Right cardiac atrium (tissue), 5 donors: ENCODE measurements around the gene KCNC3. TPM values are rescaled to one million over a fixed set of nuclear protein-coding genes. Genes with fewer than 3 reads are reported as not detected.
"Not testable (repeated sequence)": the region's sequence is repeated elsewhere in the genome, so short reads cannot be mapped to it uniquely, and the experiment has no call there.

ENCODE experiments used
- ATAC-seq, 2 donors: fragments of 200-7000 bp; cut with Tn5 transposase; one replicate each; pipeline versions ENCODE4 v1.8.0 to v1.9.1; 2020; ENCODE audit warnings: moderate library complexity in 2 of 2, mild to moderate bottlenecking in 1 of 2
- DNase-seq, 3 donors: peaks; one replicate each; pipeline ENCODE4 v3.0.0-alpha.2; 2020
- H3K27ac ChIP-seq: one replicate; pipeline ENCODE4 v1.5.1; 2013; ENCODE audit warnings: mild to moderate bottlenecking, low read length, control low read depth, moderate library complexity
- H3K27me3 ChIP-seq: one replicate; pipeline ENCODE4 v1.6.1; 2013; ENCODE audit not compliant: control insufficient read depth, insufficient read depth
- H3K4me1 ChIP-seq: one replicate; pipeline ENCODE4 v1.6.1; 2013; ENCODE audit warnings: low read length; ENCODE audit not compliant: control insufficient read depth, insufficient read depth
- H3K4me3 ChIP-seq: one replicate; pipeline ENCODE4 v1.5.1; 2013; ENCODE audit warnings: low read length, control low read depth
- H3K9me3 ChIP-seq: one replicate; pipeline ENCODE4 v1.6.1; 2013; ENCODE audit warnings: low read length; ENCODE audit not compliant: control insufficient read depth
- WGBS: extraction: QIAGEN DNeasy Blood & Tissue Kit; methylation state at CpG from one replicate; pipeline ENCODE4 v1.1.7; 2013; 5-methylcytosine and 5-hydroxymethylcytosine counted together
- intact Hi-C, 4 donors: fragments of 100-400 bp; cut with DNase I; formaldehyde crosslinking; loops; one replicate each; pipeline versions ENCODE4 v1.11.0 to v1.14.0; 2022 to 2023
- polyA plus RNA-seq: library from polyadenylated mRNA; stranded (reverse); fragments of 200-250 nt; gene quantifications from one replicate; pipeline ENCODE4 v1.2.3, GENCODE V29; 2013
- total RNA-seq, 4 donors: library from RNA; stranded (reverse); fragmentation: NEBNext Ultra II Directional; extraction: Animal tissue kit (Norgen Biotek cat#: 25700); gene quantifications; one replicate each; pipeline ENCODE4 v1.2.1, GENCODE V29; 2021
- donor health status: healthy with polysubstance abuse.
- donor health status: DM: no; HTN: yes; CAD: no.
- donor health status: DM: no; HTN: no; CAD: no.
- donor health status: DM: no; HTN: yes; CAD: no; lungs with severe emphysema.
- donor health status: DM: yes; HTN: yes; CAD: no.

The KCNC3 gene
- total and polyA plus RNA-seq, 5 donors: 3.0 to 6.1 (median 4.8) TPM

- H3K4me3 ChIP-seq: no peak overlapping the region
- no peaks in the 10 kb centered on the region for H3K27me3 ChIP-seq
- 16% methylated on average over 20 of the region's 20 CpGs for WGBS
- H3K9me3 ChIP-seq: no peaks in the 10 kb centered on the region
- ATAC-seq (no peak), DNase-seq (no peak)
- intact Hi-C loops: no loop called here
- no peak overlapping the region for H3K27ac ChIP-seq
- H3K4me1 ChIP-seq: peaks cover 1% of the 10 kb centered on the region
Observed at GRCh38 chr19:50332244-50333038, 3.3 kb upstream of the KCNC3 start.

GRCh38 chr19:50331994-50332243 lies 2.7 kb upstream of the KCNC3 start:
- H3K4me1 ChIP-seq: peaks cover 1% of the 10 kb centered on the region
- H3K9me3 ChIP-seq: no peaks in the 10 kb centered on the region
- H3K4me3 ChIP-seq: no peak overlapping the region
- H3K27ac ChIP-seq: no peak overlapping the region
- 30% methylated on average over 2 of the region's 2 CpGs for WGBS
- intact Hi-C loops: no loop called here
- H3K27me3 ChIP-seq: no peaks in the 10 kb centered on the region
- DNase-seq (no peak), ATAC-seq (no peak)

- ATAC-seq: no peak
- Histone ChIP-seq H3K4me3 (peak overlapping the region; percentile 41), H3K27me3 (no peaks in the 10 kb centered on the region), H3K4me1 (peaks cover 1% of the 10 kb centered on the region), H3K27ac (no peak overlapping the region), H3K9me3 (no peaks in the 10 kb centered on the region)
- WGBS: 19% methylated on average over 10 of the region's 10 CpGs
- intact Hi-C loops: no loop called here
- DNase-seq: no peak
Observed at GRCh38 chr19:50331221-50331993, 2.2 kb upstream of the KCNC3 start.

- Histone ChIP-seq H3K4me1 (peaks cover 3% of the 10 kb centered on the region), H3K27ac (peak overlapping the region; percentile 48), H3K27me3 (no peaks in the 10 kb centered on the region), H3K4me3 (peak overlapping the region; percentile 41), H3K9me3 (no peaks in the 10 kb centered on the region)
- ATAC-seq (peak; percentile 60 to 63), DNase-seq (peak; percentile 86 to 95 (median 93))
- intact Hi-C loops: no loop called here
- WGBS: 2% methylated on average over 48 of the region's 48 CpGs
Observed at GRCh38 chr19:50330365-50331078, 1.3 kb upstream of the KCNC3 start.

GRCh38 chr19:50329926-50330294 lies 733 bp upstream of the KCNC3 start:
- ATAC-seq, H3K9me3 ChIP-seq, intact Hi-C loops, H3K27me3 ChIP-seq, H3K4me1 ChIP-seq: not testable (repeated sequence)
- 13% methylated on average over 18 of the region's 18 CpGs for WGBS
- peak overlapping the region; percentile 53 for H3K27ac ChIP-seq
- peak overlapping the region; percentile 41 for H3K4me3 ChIP-seq
- peak in 1 of 3 donors; percentile 60 for DNase-seq

GRCh38 chr19:50328873-50329145 lies 368 bp downstream of the KCNC3 start:
- peak overlapping the region; percentile 61 for H3K4me3 ChIP-seq
- H3K27me3 ChIP-seq: no peaks in the 10 kb centered on the region
- intact Hi-C loops: no loop called here
- WGBS: under 1% methylated on average over 40 of the region's 40 CpGs
- no peak overlapping the region for H3K27ac ChIP-seq
- peaks cover 3% of the 10 kb centered on the region for H3K4me1 ChIP-seq
- no peak for DNase-seq
- ATAC-seq: no peak
- H3K9me3 ChIP-seq: no peaks in the 10 kb centered on the region

GRCh38 chr19:50328224-50328872 lies 829 bp downstream of the KCNC3 start:
- under 1% methylated on average over 104 of the region's 104 CpGs for WGBS
- peaks cover 3% of the 10 kb centered on the region for H3K4me1 ChIP-seq
- H3K27ac ChIP-seq: peak overlapping the region; percentile 12
- peak in 2 of 3 donors; percentile 61 to 73 for DNase-seq
- H3K4me3 ChIP-seq: peak overlapping the region; percentile 61
- intact Hi-C loops: no loop called here
- no peaks in the 10 kb centered on the region for H3K27me3 ChIP-seq
- H3K9me3 ChIP-seq: no peaks in the 10 kb centered on the region
- ATAC-seq: no peak

- peaks cover 3% of the 10 kb centered on the region for H3K4me1 ChIP-seq
- no peaks in the 10 kb centered on the region for H3K27me3 ChIP-seq
- no peaks in the 10 kb centered on the region for H3K9me3 ChIP-seq
- no peak overlapping the region for H3K4me3 ChIP-seq
- DNase-seq: no peak
- WGBS: 14% methylated on average over 20 of the region's 20 CpGs
- no peak for ATAC-seq
- H3K27ac ChIP-seq: no peak overlapping the region
- intact Hi-C loops: no loop called here
Observed at GRCh38 chr19:50327461-50328223, 1.5 kb downstream of the KCNC3 start.

- H3K4me3 ChIP-seq: no peak overlapping the region
- no peak overlapping the region for H3K27ac ChIP-seq
- ATAC-seq (no peak), DNase-seq (no peak)
- peaks cover 3% of the 10 kb centered on the region for H3K4me1 ChIP-seq
- no peaks in the 10 kb centered on the region for H3K27me3 ChIP-seq
- intact Hi-C loops: no loop called here
- WGBS: 39% methylated on average over 4 of the region's 4 CpGs
- H3K9me3 ChIP-seq: no peaks in the 10 kb centered on the region
Observed at GRCh38 chr19:50327013-50327412, 2.2 kb downstream of the KCNC3 start.

GRCh38 chr19:50326101-50326664 lies 3.0 kb downstream of the KCNC3 start:
- no peaks in the 10 kb centered on the region for H3K9me3 ChIP-seq
- intact Hi-C loops: no loop called here
- no peaks in the 10 kb centered on the region for H3K27me3 ChIP-seq
- no peak overlapping the region for H3K27ac ChIP-seq
- H3K4me3 ChIP-seq: no peak overlapping the region
- peak in 1 of 3 donors; percentile 62 for DNase-seq
- peaks cover 3% of the 10 kb centered on the region for H3K4me1 ChIP-seq
- WGBS: 2% methylated on average over 26 of the region's 26 CpGs
- no peak for ATAC-seq
